Rectal smooth muscle tissue (tissue), 1 donor: ENCODE results near the gene SUOX.
A peak's percentile ranks its signal among the peaks of the same experiment; 100 is the strongest.

Experiments used
- H3K27ac ChIP-seq: one replicate; pipeline ENCODE4 v1.7.0; 2013; ENCODE audit warnings: low read depth, low read length, inconsistent platforms
- H3K27me3 ChIP-seq: one replicate; pipeline ENCODE4 v1.7.0; 2013; ENCODE audit warnings: low read length; ENCODE audit not compliant: control insufficient read depth, insufficient read depth
- H3K36me3 ChIP-seq: one replicate; pipeline ENCODE4 v1.7.0; 2013; ENCODE audit warnings: low read length; ENCODE audit not compliant: control insufficient read depth, insufficient read depth
- H3K4me1 ChIP-seq: one replicate; pipeline ENCODE4 v1.7.0; 2013; ENCODE audit warnings: low read length; ENCODE audit not compliant: control insufficient read depth, insufficient read depth
- H3K4me3 ChIP-seq: one replicate; pipeline ENCODE4 v1.7.0; 2013; ENCODE audit warnings: low read length
- H3K9ac ChIP-seq: one replicate; pipeline ENCODE4 v1.7.0; 2013; ENCODE audit warnings: low read length

The SUOX gene

GRCh38 chr12:56011509-56012090, 14.5 kb downstream of the SUOX start:
- Histone ChIP-seq H3K27ac (no peak overlapping the region), H3K9ac (no peak overlapping the region), H3K4me1 (peaks cover 3% of the 10 kb centered on the region), H3K36me3 (no peaks in the 10 kb centered on the region), H3K4me3 (no peak overlapping the region), H3K27me3 (no peaks in the 10 kb centered on the region)

DNA sequence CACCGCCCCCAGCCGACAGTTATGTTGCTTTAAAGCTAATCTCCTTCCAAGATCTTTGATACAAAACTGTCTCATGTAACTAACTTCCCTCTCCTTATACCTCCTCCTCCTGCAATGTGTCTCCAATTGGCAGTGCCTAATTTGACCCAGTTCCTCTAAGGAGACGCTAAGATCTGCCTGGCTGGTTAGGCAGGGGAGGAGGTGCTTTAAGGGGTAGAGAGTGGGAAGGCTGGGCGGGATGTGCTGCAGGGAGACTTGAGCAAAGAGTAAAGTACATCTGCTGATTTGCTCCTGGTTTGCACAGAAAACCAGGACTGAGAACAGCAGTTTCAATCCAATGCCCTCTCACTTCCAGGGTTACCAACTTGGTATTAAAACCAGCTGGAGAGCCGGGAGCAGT, 16.4 kb downstream of the SUOX start:
- no peaks in the 10 kb centered on the region for H3K4me1 ChIP-seq
- no peaks in the 10 kb centered on the region for H3K27me3 ChIP-seq
- no peak overlapping the region for H3K9ac ChIP-seq
- no peak overlapping the region for H3K4me3 ChIP-seq
- no peak overlapping the region for H3K27ac ChIP-seq
- H3K36me3 ChIP-seq: no peaks in the 10 kb centered on the region

GRCh38 chr12:56014205-56014604, 17.1 kb downstream of the SUOX start:
- Histone ChIP-seq H3K4me3 (no peak overlapping the region), H3K27ac (no peak overlapping the region), H3K36me3 (no peaks in the 10 kb centered on the region), H3K9ac (no peak overlapping the region), H3K27me3 (no peaks in the 10 kb centered on the region), H3K4me1 (no peaks in the 10 kb centered on the region)

- Histone ChIP-seq H3K4me1 (peaks cover 15% of the 10 kb centered on the region), H3K27me3 (no peaks in the 10 kb centered on the region), H3K27ac (no peak overlapping the region), H3K4me3 (no peak overlapping the region), H3K36me3 (no peaks in the 10 kb centered on the region), H3K9ac (no peak overlapping the region)
Measured at GRCh38 chr12:56017181-56017580, 20.1 kb downstream of the SUOX start.

GRCh38 chr12:56018356-56018755, 21.3 kb downstream of the SUOX start:
- H3K27ac ChIP-seq: no peak overlapping the region
- H3K4me1 ChIP-seq: peaks cover 15% of the 10 kb centered on the region
- no peak overlapping the region for H3K9ac ChIP-seq
- H3K36me3 ChIP-seq: no peaks in the 10 kb centered on the region
- H3K4me3 ChIP-seq: no peak overlapping the region
- H3K27me3 ChIP-seq: no peaks in the 10 kb centered on the region

DNA sequence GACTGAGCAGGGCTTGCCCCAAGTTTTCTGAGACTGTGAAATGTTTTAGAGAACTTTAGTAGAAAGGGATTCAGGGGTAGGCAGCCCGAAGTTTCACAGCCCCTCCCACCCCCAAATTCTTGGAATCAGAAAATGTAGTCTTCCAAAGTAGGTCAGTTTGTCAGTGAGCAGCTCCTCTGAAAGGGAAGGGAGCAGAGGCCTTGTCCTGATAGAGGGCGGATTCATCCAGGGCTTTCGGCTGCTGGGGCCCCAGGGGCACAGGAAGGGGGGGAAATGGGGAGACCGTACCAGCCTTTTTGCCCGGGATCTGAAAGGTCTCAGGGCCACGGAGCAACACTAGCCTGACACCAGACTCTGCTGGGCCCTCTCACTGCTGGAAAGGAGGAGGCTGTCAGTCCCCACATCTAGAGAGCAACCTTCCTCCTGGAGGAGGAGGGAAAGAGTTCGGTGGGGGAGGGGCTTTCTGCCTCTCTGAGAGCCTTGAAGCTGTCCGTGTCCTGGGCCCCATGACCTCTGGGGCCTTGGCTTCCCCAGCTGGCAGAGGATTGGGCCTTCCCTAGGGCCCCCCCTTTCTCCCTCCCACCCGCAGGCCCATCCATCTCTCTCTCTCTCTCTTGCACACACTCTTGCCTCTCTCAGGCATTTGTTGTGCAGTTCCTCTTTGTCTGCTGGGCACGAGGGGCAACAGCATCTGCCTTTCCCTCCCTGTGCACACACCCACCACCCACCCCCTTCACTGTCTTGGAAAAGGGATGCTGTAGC, 23.5 kb downstream of the SUOX start, which contains the start of gene IKZF4:
Gene IKZF4 (plus strand): TSS at position 621 of the 762 bp plus-strand sequence. CDS start 451 bp downstream, outside the sequence.
- Histone ChIP-seq H3K27ac (peak within 1 kb of the TSS; percentile 86), H3K27me3 (no peaks in the 10 kb centered on the region), H3K9ac (peak within 1 kb of the TSS; percentile 27), H3K4me1 (peaks cover 15% of the 10 kb centered on the region), H3K4me3 (peak within 1 kb of the TSS; percentile 47), H3K36me3 (no peaks in the 10 kb centered on the region)

DNA sequence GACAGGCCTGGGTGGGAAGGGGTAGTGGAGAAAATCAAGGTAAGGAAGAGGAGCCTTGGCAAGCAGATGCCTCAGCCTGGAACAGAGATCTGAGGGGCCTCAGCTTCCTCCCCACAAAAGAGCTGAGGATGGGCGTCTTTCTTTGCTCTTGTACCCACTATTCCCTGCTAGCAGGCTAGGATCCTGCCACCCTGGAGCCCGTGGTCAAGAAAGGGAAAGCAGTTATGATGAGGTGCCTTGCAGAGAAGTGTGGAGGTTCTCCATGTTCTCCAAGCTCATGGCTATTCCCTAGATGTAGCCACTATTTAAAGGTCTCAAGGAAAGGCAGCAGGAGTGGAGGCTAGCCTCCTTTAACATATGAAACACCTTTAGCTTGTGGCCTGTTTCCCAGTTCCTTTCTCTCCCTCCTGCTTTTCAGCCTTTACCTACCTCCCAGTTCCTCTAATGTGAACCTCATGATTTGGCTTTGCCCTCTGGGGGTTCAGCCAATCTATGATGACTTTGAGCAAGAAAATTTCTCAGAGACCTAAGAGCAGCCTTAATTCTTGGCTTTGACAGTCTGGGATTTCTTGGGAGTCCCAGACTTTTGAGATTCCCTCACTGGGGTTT, 24.9 kb downstream of the SUOX start:
- H3K4me3 ChIP-seq: peak overlapping the region; percentile 47
- peaks cover 15% of the 10 kb centered on the region for H3K4me1 ChIP-seq
- H3K36me3 ChIP-seq: no peaks in the 10 kb centered on the region
- H3K27me3 ChIP-seq: no peaks in the 10 kb centered on the region
- H3K27ac ChIP-seq: peak overlapping the region; percentile 86
- H3K9ac ChIP-seq: peak overlapping the region; percentile 18

DNA sequence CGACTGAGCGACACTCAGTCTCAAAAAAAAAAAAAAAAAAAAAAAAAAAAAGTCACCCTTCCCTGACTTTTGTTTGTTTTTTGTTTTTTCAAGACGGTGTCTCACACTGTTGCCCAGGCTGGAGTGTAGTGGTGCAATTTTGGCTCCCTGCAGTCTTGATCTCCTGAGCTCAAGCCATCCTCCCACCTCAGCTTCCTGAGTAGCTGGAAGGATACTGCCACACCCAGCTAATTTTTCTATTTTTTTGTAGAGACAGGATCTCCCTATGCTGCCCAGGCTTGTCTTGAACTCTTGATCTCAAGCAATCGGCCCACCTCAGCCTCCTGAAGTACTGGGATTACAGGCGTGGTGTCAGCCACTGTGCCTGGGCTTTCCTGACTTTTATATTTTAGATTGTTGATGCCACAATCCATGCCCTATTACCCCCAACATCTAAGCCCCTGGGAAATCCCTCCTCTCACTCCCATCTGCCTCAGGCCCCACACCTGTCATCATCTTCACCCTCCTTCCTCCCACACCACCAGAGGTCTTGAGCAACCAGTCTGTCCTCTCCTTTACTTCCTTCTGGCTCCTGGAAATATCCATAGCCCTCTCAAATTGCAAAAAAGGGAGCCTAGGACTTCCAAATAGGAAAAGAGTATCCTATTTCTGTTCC, 31.6 kb downstream of the SUOX start:
- H3K27ac ChIP-seq: no peak overlapping the region
- H3K36me3 ChIP-seq: peaks cover 5% of the 10 kb centered on the region
- H3K27me3 ChIP-seq: no peaks in the 10 kb centered on the region
- H3K9ac ChIP-seq: no peak overlapping the region
- H3K4me3 ChIP-seq: no peak overlapping the region
- H3K4me1 ChIP-seq: no peaks in the 10 kb centered on the region

DNA sequence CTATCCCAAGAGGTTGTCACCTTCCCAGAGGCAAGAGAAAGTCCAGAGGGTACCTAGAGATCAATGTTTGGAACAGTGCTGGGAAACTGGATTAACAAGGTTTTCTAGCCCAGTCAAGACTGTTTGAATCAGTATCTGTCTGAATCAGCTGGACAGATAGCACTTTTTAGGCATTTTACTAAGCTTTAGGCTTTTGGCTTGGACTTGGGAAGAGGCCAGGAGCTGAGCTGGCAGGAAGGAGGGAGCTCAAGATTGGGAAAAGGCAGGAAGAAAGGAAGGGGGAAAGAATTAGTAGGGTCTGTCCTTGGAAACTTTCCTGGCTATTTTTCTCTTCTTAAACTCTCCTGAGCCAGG, 32.1 kb downstream of the SUOX start:
- no peaks in the 10 kb centered on the region for H3K27me3 ChIP-seq
- H3K4me3 ChIP-seq: no peak overlapping the region
- peaks cover 5% of the 10 kb centered on the region for H3K36me3 ChIP-seq
- H3K4me1 ChIP-seq: no peaks in the 10 kb centered on the region
- H3K9ac ChIP-seq: no peak overlapping the region
- H3K27ac ChIP-seq: no peak overlapping the region

GRCh38 chr12:56029666-56030293, 32.7 kb downstream of the SUOX start:
- Histone ChIP-seq H3K27ac (no peak overlapping the region), H3K36me3 (peaks cover 5% of the 10 kb centered on the region), H3K4me1 (no peaks in the 10 kb centered on the region)

GRCh38 chr12:56031987-56032386, 34.9 kb downstream of the SUOX start:
- no peak overlapping the region for H3K27ac ChIP-seq
- no peak overlapping the region for H3K4me3 ChIP-seq
- no peaks in the 10 kb centered on the region for H3K4me1 ChIP-seq
- no peaks in the 10 kb centered on the region for H3K27me3 ChIP-seq
- no peak overlapping the region for H3K9ac ChIP-seq
- H3K36me3 ChIP-seq: peaks cover 13% of the 10 kb centered on the region

More at GRCh38 chr12:56029666-56030293, 32.7 kb downstream of the SUOX start:
- Histone ChIP-seq H3K9ac (no peak overlapping the region), H3K27me3 (no peaks in the 10 kb centered on the region), H3K4me3 (no peak overlapping the region)
